Gastrocnemius medialis (tissue), 4 donors: Measurements from ENCODE around the gene MORN1.

Experiments used
- POLR2A ChIP-seq, 2 donors: fragments of 450-650 bp; IDR thresholded peaks; one replicate each; pipeline ENCODE4 v1.6.1; 2017; ENCODE audit warnings: antibody characterized with exemption in 2 of 2, mild to moderate bottlenecking in 2 of 2, moderate library complexity in 2 of 2
- TF ChIP-seq, protein P1 (sequence below), 5 experiments: fragments of 450-650 bp in 3 of 5; fragments of 200-600 bp in 2 of 5; sonication (generic) in 2 of 5; IDR thresholded peaks in 4 of 5; conservative IDR thresholded peaks in 1 of 5; 1 replicate in 4 of 5; 2 replicates in 1 of 5; pipeline ENCODE4 v1.5.1; 2016 to 2019; ENCODE audit warnings: antibody characterized with exemption in 5 of 5, mild to moderate bottlenecking in 3 of 5, moderate library complexity in 3 of 5

DNA sequence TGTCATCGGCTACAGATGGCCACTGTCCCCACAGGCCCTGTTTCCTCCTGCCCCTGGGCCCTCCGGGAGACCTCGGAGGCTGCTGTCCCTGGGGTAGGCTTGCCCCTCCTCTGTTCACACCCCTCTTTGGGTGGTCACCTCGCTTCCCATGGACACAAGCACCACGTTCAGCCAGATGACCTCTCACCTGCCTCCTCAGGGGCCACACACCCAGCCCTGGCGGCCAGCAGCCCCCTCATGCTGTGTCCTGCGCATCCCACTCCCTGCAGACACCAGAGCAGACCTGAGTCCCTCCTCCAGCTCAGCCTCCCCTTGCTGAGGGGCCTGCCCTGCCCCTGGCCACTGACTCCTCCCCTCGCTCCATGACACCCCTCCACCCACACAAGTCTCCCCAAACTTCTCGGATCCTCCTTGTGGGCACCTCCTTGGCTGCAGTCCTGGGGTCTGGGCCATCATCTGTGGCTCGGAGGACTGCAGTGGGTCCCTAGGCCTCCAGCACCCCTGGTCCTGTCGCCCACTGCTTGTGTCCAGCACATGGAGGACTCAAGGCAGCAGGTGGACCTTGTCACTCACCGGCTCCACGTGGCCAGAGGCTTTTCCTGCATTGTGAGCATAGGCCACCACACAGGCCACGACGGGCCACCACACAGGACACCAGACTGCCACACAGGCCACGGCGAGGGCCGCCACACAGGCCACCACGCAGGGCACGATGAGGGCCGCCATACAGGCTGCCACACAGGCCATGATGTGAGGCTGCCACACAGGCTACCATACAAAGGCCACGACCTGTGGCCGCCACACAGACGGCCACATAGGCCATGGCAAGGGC is 51.1 kb downstream of the MORN1 start:
- TF ChIP-seq, protein P1, sequence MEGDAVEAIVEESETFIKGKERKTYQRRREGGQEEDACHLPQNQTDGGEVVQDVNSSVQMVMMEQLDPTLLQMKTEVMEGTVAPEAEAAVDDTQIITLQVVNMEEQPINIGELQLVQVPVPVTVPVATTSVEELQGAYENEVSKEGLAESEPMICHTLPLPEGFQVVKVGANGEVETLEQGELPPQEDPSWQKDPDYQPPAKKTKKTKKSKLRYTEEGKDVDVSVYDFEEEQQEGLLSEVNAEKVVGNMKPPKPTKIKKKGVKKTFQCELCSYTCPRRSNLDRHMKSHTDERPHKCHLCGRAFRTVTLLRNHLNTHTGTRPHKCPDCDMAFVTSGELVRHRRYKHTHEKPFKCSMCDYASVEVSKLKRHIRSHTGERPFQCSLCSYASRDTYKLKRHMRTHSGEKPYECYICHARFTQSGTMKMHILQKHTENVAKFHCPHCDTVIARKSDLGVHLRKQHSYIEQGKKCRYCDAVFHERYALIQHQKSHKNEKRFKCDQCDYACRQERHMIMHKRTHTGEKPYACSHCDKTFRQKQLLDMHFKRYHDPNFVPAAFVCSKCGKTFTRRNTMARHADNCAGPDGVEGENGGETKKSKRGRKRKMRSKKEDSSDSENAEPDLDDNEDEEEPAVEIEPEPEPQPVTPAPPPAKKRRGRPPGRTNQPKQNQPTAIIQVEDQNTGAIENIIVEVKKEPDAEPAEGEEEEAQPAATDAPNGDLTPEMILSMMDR (IDR thresholded peaks at IDR 0.05 in 4 of 5, conservative IDR thresholded peaks at IDR 0.05 in 1 of 5), result no peak
- TF ChIP-seq POLR2A (IDR thresholded peaks at IDR 0.05), result no peak
